GM23338 (cell line): ENCODE results near the gene RNF166. TPM values are rescaled to one million over a fixed set of nuclear protein-coding genes. Genes with fewer than 3 reads are reported as not detected.

Experiments
- ATAC-seq: fragments of 200-7000 bp; cut with Tn5 transposase; 3 replicates; pipeline ENCODE4 v1.9.1; 2020
- DNase-seq: peaks from one replicate; pipeline ENCODE4 v3.0.0-alpha.2; 2015; ENCODE audit warnings: low spot score
- H2AFZ ChIP-seq: fragments of 200-600 bp; sonication (generic); 2 replicates; pipeline ENCODE4 v1.8.0; 2016; ENCODE audit warnings: antibody characterized with exemption, mild to moderate bottlenecking, moderate library complexity
- H3F3A ChIP-seq: fragments of 200-600 bp; sonication (generic); replicated peaks from 2 replicates; pipeline ENCODE4 v1.8.0; 2017; ENCODE audit warnings: antibody characterized with exemption, mixed run types, low read depth
- H3K27ac ChIP-seq: fragments of 200-600 bp; sonication (generic); 2 replicates; pipeline ENCODE4 v1.6.1; 2016; ENCODE audit warnings: low read depth
- H3K27me3 ChIP-seq: fragments of 200-600 bp; sonication (generic); 2 replicates; pipeline ENCODE4 v1.8.0; 2016; ENCODE audit warnings: mild to moderate bottlenecking, mixed run types, moderate library complexity; ENCODE audit not compliant: insufficient read depth
- H3K36me3 ChIP-seq: fragments of 200-600 bp; sonication (generic); 2 replicates; pipeline ENCODE4 v1.8.0; 2016; ENCODE audit warnings: mild to moderate bottlenecking; ENCODE audit not compliant: insufficient read depth
- H3K4me1 ChIP-seq: fragments of 200-600 bp; sonication (generic); 2 replicates; pipeline ENCODE4 v1.8.0; 2016; ENCODE audit warnings: mild to moderate bottlenecking, moderate library complexity; ENCODE audit not compliant: insufficient read depth
- H3K4me2 ChIP-seq: fragments of 200-600 bp; sonication (generic); 2 replicates; pipeline ENCODE4 v1.7.1; 2017; ENCODE audit warnings: mixed run types
- H3K4me3 ChIP-seq: fragments of 200-600 bp; sonication (generic); 2 replicates; pipeline ENCODE4 v1.6.1; 2016; ENCODE audit warnings: mixed run types
- H3K79me2 ChIP-seq: fragments of 200-600 bp; sonication (generic); replicated peaks from 2 replicates; pipeline ENCODE4 v1.8.0; 2017; ENCODE audit warnings: mild to moderate bottlenecking; ENCODE audit not compliant: insufficient read depth
- H3K9me2 ChIP-seq: fragments of 200-600 bp; sonication (generic); 2 replicates; pipeline ENCODE4 v1.8.0; 2017; ENCODE audit not compliant: insufficient read depth
- H4K20me1 ChIP-seq: fragments of 200-600 bp; sonication (generic); replicated peaks from 2 replicates; pipeline ENCODE4 v1.8.0; 2017; ENCODE audit warnings: mild to moderate bottlenecking; ENCODE audit not compliant: insufficient read depth
- H3K27ac Mint-ChIP-seq: 2 replicates; pipeline ENCODE4 v1.8.0; 2020; ENCODE audit warnings: inconsistent platforms, mild to moderate bottlenecking, moderate library complexity, mixed read lengths
- H3K27me3 Mint-ChIP-seq: 3 replicates; pipeline ENCODE4 v1.8.0; 2022; ENCODE audit warnings: low read depth, mild to moderate bottlenecking, moderate library complexity, mixed read lengths, inconsistent platforms; ENCODE audit not compliant: insufficient read depth, poor library complexity
- H3K36me3 Mint-ChIP-seq: 3 replicates; pipeline ENCODE4 v1.8.0; 2021; ENCODE audit warnings: low read depth, mild to moderate bottlenecking, inconsistent platforms, moderate library complexity, mixed read lengths
- H3K4me1 Mint-ChIP-seq: 3 replicates; pipeline ENCODE4 v1.8.0; 2020; ENCODE audit warnings: mild to moderate bottlenecking, inconsistent platforms, mixed read lengths
- H3K4me3 Mint-ChIP-seq: 3 replicates; pipeline ENCODE4 v1.8.0; 2021; ENCODE audit warnings: moderate library complexity, mild to moderate bottlenecking, inconsistent platforms, mixed read lengths
- H3K9me3 Mint-ChIP-seq: 3 replicates; pipeline ENCODE4 v1.8.0; 2020; ENCODE audit warnings: moderate library complexity, mild to moderate bottlenecking, inconsistent platforms, mixed read lengths
- CREB1 ChIP-seq: fragments of 250-450 bp; sonication (Bioruptor Pico); IDR thresholded peaks from 2 replicates; pipeline ENCODE4 v1.5.0; 2020; ENCODE audit warnings: low read depth, mild to moderate bottlenecking, moderate library complexity
- CTCF ChIP-seq, 2 experiments: fragments of 200-600 bp in 1 of 2; sonication (generic) in 1 of 2; conservative IDR thresholded peaks; 2 replicates each; pipeline versions ENCODE4 v1.5.1 to v1.6.1; 2016 to 2017; ENCODE audit warnings: antibody characterized with exemption in 2 of 2, low read depth in 2 of 2, mild to moderate bottlenecking in 2 of 2, moderate library complexity in 1 of 2
- EZH2phosphoT487 ChIP-seq: fragments of 200-600 bp; sonication (generic); IDR thresholded peaks from one replicate; pipeline ENCODE4 v1.8.1; 2018; ENCODE audit warnings: antibody characterized with exemption; ENCODE audit not compliant: unreplicated experiment
- JUNB ChIP-seq: IDR thresholded peaks from one replicate; pipeline ENCODE4 v1.6.1; 2016; ENCODE audit warnings: antibody characterized with exemption; ENCODE audit not compliant: unreplicated experiment
- POLR2AphosphoS5 ChIP-seq: IDR thresholded peaks from 2 replicates; pipeline ENCODE4 v1.6.1; 2016; ENCODE audit warnings: antibody characterized with exemption, low read depth
- STAT1 ChIP-seq: IDR thresholded peaks from one replicate; pipeline ENCODE4 v1.6.1; 2016; ENCODE audit warnings: antibody characterized with exemption; ENCODE audit not compliant: unreplicated experiment
- ZNF114 ChIP-seq: fragments of 250-450 bp; sonication (Bioruptor Pico); IDR thresholded peaks from 2 replicates; pipeline ENCODE4 v1.5.0; 2020; ENCODE audit warnings: mild to moderate bottlenecking, moderate library complexity
- ZNF331 ChIP-seq: fragments of 250-450 bp; sonication (Bioruptor Pico); IDR thresholded peaks from 2 replicates; pipeline ENCODE4 v1.5.0; 2020; ENCODE audit warnings: low read depth, mild to moderate bottlenecking, moderate library complexity
- ZNF462 ChIP-seq: fragments of 250-450 bp; sonication (Bioruptor Pico); IDR thresholded peaks from 2 replicates; pipeline ENCODE4 v1.5.0; 2020; ENCODE audit warnings: mild to moderate bottlenecking, moderate library complexity
- polyA plus RNA-seq: library from polyadenylated mRNA; unstranded; fragments of >200 nt; fragmentation: Nextera tagmentation; extraction: Ambion mirVana; gene quantifications from 2 replicates; pipeline ENCODE4 v1.2.1, GENCODE V29; 2016
- total RNA-seq: library from RNA; depleted of rRNA; stranded (reverse); fragments of >200 nt; shearing (Covaris generic); gene quantifications from 2 replicates; pipeline ENCODE4 v1.2.3, GENCODE V29; 2014
- TF ChIP-seq, protein P1 (sequence below): IDR thresholded peaks from one replicate; pipeline ENCODE4 v1.6.1; 2018; ENCODE audit warnings: antibody characterized with exemption; ENCODE audit not compliant: unreplicated experiment
- TF ChIP-seq, protein P2 (sequence below): IDR thresholded peaks from 2 replicates; pipeline ENCODE4 v1.6.1; 2016; ENCODE audit warnings: antibody characterized with exemption

Gene RNF166
- total and polyA plus RNA-seq, 2 experiments from 2014 or later = 24.9 to 43.4 TPM

GRCh38 chr16:88697831-88698615 lies 8.2 kb downstream of the RNF166 start (continued):
- TF ChIP-seq ZNF462 (CRISPR knock-in tag) = no peak

GRCh38 chr16:88697116-88697830 lies 8.9 kb downstream of the RNF166 start:
- H3K4me3 ChIP-seq = no peak overlapping the region
- DNase-seq (no peak), ATAC-seq (no peak)
- Mint-ChIP-seq H3K4me1 (no peaks in the 10 kb centered on the region), H3K9me3 (no peaks in the 10 kb centered on the region), H3K36me3 (no peaks in the 10 kb centered on the region), H3K27ac (no peak overlapping the region), H3K27me3 (no peaks in the 10 kb centered on the region), H3K4me3 (no peak overlapping the region)
- no peaks in the 10 kb centered on the region for H3K27me3 ChIP-seq
- H3K4me1 ChIP-seq = no peaks in the 10 kb centered on the region
- H3K4me2 ChIP-seq = no peak overlapping the region
- H3K27ac ChIP-seq = no peak overlapping the region
- H2AFZ ChIP-seq = no peak overlapping the region
- no peaks in the 10 kb centered on the region for H4K20me1 ChIP-seq
- no peaks in the 10 kb centered on the region for H3F3A ChIP-seq
- no peaks in the 10 kb centered on the region for H3K79me2 ChIP-seq
- no peaks in the 10 kb centered on the region for H3K36me3 ChIP-seq
- no peaks in the 10 kb centered on the region for H3K9me2 ChIP-seq
- TF ChIP-seq JUNB (no peak), ZNF114 (no peak), ZNF331 (CRISPR knock-in tag) (no peak), STAT1 (no peak), CTCF (conservative IDR thresholded peaks at IDR 0.05; ENCODE audit: low read depth in 2 of 2) (no peak), CREB1 (no peak), EZH2phosphoT487 (no peak), POLR2AphosphoS5 (no peak)
- TF ChIP-seq, protein P1, sequence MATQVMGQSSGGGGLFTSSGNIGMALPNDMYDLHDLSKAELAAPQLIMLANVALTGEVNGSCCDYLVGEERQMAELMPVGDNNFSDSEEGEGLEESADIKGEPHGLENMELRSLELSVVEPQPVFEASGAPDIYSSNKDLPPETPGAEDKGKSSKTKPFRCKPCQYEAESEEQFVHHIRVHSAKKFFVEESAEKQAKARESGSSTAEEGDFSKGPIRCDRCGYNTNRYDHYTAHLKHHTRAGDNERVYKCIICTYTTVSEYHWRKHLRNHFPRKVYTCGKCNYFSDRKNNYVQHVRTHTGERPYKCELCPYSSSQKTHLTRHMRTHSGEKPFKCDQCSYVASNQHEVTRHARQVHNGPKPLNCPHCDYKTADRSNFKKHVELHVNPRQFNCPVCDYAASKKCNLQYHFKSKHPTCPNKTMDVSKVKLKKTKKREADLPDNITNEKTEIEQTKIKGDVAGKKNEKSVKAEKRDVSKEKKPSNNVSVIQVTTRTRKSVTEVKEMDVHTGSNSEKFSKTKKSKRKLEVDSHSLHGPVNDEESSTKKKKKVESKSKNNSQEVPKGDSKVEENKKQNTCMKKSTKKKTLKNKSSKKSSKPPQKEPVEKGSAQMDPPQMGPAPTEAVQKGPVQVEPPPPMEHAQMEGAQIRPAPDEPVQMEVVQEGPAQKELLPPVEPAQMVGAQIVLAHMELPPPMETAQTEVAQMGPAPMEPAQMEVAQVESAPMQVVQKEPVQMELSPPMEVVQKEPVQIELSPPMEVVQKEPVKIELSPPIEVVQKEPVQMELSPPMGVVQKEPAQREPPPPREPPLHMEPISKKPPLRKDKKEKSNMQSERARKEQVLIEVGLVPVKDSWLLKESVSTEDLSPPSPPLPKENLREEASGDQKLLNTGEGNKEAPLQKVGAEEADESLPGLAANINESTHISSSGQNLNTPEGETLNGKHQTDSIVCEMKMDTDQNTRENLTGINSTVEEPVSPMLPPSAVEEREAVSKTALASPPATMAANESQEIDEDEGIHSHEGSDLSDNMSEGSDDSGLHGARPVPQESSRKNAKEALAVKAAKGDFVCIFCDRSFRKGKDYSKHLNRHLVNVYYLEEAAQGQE = no peak
- TF ChIP-seq, protein P2, sequence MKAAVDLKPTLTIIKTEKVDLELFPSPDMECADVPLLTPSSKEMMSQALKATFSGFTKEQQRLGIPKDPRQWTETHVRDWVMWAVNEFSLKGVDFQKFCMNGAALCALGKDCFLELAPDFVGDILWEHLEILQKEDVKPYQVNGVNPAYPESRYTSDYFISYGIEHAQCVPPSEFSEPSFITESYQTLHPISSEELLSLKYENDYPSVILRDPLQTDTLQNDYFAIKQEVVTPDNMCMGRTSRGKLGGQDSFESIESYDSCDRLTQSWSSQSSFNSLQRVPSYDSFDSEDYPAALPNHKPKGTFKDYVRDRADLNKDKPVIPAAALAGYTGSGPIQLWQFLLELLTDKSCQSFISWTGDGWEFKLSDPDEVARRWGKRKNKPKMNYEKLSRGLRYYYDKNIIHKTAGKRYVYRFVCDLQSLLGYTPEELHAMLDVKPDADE = no peak
